A204.1 (cell line): ENCODE data around the gene MRGPRD.

Source experiments
- FAIRE-seq: peaks from 2 replicates; lab custom pipeline; 2012; peaks lifted over from hg19 to GRCh38; lab: Jason Lieb, UNC

MRGPRD gene

DNA sequence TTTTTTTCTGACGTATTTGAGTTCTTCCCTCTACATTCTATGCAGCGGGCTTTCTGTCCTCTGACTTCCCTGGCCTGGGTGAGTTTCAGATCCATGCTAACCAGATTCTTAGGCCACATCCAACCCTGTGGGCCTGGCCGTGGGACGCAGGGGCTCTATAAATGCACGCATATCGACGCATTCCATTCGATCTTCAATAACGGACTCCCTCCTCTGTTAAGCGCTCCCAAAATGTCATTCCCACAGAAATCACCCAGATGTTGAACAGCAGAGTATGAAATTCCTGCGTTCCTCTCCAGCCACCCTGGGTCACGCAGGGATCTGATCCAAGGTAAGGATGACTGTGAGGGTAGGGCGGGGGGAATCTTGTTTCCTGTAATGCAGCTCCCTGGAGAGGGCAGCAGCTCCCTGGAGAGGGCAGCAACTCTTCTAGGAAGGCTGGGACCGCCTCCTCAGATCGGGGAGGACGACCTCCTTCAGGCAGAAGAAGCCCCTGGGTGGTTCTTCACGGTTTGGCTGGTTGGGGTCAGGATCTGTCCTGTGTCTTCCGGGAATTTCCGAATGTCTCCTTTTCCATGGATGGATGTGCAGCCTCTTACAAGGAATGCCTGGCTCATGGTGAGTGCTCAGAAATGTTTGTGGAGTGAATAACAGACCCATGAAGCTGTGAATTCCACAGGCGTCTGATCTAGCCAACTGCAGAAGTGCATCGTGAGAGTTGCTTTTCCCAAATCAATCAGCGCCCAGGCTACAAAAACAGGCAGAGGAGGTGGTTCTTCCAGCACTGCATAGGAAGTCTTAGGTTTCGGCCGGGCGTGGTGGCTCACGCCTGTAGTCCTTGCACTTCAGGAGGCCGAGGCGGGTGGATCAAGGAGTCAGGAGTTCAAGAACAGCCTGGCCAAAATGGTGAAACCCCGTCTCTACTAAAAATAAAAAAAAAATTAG lies 12.2 kb downstream of the MRGPRD start:
- no peak for FAIRE-seq

- FAIRE-seq: no peak
These were observed 13.6 kb downstream of the MRGPRD start for GRCh38 chr11:68966894-68967780.

DNA sequence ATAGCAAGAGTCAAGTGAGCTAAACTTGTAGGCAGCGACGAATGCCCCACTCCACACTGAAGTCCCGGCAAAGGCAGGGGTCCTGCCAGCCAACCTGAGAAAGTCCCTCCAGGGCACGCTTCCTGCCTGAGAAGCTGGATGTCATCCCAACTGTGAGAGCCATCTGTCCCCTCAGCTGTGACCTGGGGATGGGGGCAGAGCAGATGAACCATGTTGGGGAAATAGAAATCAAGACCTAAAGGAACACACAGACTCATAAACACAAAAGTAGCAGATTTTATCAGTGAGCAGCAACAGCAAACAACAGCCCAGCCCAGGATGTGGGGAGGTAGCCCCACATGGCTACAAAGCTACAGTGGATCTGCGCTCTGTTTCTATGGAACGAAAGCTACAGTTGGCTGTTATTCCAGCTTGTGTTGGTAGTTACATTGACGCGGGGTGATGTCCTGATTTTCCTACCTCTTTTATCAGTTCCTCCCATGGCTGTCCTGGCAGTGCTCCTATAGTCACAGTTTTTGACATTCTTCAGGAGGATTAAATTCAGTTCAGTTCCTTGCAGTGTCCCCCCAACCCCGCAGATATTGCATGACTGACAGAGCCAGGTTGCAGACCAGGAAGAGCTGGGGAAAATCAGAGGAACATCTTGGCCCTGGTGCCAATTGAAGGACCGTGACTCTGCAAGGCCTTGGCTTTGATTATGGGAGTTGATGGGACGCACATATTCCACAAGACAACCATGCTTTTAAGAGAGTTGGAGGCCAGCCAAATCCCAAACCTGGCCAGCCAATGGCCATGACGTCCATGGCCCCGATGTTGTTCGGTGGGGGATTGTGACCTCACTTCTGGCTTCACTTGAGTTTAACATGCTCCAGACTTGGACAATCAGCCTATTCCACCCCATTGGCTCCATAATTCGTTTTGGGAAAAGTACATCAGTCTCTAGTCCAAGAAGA lies 14.6 kb downstream of the MRGPRD start:
- FAIRE-seq: no peak

DNA sequence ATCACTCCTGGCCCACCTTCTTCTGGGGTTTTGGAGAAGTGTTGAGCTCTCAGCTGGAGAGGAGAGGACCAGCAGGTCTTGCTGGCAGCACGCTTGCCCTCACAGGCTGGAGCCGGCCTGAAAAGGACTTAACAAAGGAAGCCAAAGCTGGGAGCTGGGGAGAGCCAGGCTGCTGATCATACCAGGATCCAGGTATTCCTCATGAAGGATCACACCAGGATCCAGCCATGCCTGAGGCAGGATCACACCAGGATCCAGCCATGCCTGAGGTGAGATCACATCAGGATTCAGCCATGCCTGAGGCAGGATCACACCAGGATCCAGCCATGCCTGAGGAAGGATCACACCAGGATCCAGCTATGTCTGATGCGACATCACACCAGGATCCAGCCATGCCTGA lies 17.0 kb downstream of the MRGPRD start:
- FAIRE-seq: no peak

DNA sequence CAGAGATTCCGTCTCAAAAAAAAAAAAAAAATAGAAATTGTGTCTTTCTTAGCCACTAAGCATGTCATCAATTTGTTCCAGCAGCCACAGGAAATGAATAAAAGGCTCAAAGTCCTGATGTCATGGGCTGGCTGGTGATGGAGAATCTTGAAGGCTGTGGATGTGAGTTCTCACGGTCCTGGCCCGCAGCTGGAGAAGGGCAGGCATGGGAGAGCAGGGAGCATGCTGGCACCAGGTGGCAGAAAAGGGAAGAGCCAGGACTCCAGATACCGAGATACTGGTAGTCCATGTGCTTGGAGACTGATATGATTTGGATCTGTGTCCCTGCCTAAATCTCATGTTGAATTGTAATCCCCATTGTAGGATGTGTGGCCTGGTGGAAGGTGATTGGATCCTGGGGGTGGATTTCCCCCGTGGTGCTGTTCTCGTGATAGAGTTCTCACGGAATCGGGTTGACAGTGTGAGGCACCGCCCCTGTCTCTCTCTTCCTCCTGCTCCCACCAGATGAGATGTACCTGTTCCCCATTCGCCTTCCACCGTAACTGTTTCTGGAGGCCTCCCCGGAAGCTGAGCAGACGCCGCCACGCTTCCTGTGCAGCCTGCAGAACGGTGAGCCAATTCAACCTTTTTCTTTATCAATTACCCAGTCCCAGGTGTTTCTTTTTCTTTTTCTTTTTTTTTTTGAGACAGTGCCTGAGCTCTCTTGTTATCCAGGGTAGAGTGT lies 18.1 kb downstream of the MRGPRD start:
- no peak for FAIRE-seq

DNA sequence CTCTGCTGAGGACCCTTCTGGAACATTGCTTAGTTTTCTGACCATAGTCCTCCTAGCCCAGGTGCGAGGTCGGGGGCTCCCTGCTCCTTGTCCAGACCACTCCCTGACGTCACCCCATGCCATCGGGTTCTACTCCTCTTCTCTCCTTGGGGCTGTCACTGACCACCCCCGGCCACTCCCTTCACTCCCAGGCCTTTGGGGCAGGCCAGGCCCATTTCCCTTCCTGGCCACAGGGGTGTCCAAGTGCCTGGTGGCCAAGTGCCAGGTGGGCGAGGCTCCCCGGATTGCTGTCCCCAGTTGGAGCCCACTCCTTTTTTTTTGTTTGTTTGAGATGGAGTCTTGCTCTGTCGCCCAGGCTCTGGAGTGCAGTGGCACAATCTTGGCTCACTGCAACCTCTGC lies 19.5 kb downstream of the MRGPRD start:
- FAIRE-seq: no peak

GRCh38 chr11:68960294-68961071 lies 20.3 kb downstream of the MRGPRD start:
- FAIRE-seq: no peak

DNA sequence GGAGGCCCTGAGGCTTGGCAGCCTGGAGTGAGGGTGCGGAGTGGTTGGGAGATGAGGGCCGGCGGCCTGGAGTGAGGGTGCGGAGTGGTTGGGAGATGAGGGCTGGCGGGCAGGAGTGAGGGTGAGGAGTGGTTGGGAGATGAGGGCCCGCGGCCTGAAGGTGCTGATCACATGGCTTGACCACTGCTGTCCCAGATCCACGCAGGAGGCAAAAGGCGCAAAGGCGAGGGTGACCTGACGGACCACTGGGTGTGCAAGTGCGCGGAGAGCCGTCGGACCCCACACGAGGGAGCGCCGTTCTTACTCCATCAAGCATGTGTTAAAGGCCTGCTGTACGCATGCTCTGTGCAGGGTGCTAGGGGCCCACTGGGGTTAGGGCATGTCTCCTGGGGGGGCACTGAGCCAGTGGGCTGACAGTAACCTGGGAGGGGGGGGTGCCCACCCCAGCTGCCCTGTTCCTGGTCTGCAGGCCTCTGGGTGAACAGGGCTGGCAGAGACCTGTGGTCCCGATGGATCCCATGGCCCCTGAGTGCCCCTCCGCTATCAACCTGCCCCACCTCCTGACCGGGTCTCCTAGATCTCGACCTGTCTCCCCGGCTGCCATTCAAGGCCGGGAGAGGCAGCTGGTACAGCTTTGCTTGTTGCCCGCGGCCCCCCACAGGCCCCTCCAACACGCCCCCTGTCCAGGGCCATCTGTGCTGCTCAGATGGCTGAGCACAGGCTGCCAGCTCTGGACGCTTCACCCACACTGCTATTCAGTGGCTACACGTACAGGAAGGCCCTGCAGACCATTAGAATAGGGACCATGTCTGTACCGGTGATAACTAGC lies 21.1 kb downstream of the MRGPRD start:
- no peak for FAIRE-seq

DNA sequence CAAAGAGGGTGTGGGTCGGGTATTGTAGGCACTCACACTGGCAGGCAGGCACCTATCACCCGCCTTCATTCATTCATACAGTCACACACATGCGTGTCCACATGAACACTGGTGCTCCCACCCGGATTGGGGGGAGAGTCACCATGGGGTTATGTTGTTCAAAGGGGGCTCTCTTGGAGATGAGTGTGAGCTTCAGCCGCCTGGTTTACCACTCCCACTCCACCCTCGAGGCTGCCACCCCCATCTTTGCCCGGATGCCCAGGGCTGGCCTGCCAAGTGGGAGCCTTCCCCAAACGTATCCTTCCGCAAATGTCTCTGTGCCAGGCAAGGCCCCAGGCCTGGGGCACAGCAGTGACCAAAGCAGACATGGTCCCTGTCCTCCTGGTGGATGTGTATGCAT lies 22.6 kb downstream of the MRGPRD start:
- FAIRE-seq: no peak

DNA sequence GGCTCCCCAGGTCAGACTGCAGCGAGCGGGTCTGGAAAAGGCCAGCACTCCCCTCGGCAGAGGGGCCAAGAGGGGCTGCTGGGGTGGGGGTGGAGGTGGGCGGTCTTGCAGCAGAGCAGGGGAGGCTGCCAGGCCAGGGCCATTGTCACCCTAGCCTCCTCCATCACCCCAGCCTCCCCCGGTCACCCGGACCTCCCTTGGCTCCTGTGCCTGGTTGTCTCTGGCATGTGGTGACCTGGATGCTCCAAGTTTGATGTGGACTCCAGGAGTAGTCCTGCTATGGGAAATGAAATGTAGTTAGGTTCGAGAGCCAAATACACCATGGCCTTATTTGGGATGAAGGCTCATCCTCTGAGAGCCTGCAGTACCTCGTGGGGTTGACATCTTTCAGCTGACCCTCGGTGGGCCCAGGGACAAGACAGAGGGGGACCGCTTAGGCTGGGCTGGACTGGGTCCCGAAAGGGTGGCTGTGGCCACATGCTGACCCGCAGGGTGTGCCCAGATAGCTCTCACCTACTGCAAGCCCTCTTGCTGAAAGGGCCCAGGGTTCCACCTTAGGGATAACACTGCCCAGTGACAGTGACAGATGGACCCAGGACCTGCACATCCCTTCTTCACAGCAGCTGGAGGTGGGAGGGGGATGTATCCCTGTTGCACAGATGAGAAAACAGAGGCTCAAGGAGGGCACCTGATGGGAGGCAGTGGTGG lies 24.1 kb downstream of the MRGPRD start:
- no peak for FAIRE-seq

DNA sequence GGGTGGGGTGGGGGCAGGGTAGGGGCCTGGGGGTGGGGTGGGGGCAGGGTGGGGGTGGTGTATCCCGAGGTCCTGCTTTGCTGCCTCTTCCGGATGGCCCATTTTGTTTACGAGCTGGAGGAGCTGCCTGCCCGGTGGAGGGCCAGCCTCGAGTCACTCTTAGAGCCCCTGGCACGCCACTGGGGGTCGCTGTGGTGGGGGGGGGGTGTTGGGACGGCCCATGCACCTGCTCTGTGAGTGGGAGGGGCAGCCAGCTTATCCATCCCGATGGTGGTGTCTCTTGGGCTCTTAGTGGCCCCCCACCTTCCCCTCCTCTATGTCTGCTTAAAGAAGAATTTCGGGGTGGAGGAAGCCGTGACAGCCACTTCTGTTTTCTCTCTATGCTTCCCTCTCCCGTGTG lies 24.6 kb downstream of the MRGPRD start:
- FAIRE-seq: no peak

- no peak for FAIRE-seq
These were observed 25.2 kb downstream of the MRGPRD start for GRCh38 chr11:68955607-68955958.

- FAIRE-seq: no peak
These were observed 25.8 kb downstream of the MRGPRD start for GRCh38 chr11:68954836-68955606.

DNA sequence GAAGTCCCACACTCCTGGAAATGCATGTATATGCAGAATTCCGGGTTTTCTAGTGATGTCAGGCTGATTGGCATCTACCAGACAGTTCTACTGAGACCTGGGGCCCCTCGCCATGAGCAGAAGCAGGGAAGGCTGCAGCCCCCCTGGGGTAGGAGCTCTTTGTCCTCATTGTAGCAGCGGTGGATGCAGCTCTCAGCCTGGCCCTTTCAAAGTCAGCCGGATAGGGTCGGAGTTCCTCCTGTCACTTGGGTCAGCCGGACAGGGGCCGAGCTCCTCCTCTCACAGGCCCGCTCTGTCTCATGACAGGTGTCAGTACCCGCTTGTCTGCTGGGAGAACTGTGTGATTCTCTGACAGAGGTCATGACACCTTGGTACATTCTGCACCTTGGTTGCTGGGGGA lies 30.0 kb downstream of the MRGPRD start:
- no peak for FAIRE-seq

GRCh38 chr11:68950270-68950669 lies 30.5 kb downstream of the MRGPRD start:
- no peak for FAIRE-seq

DNA sequence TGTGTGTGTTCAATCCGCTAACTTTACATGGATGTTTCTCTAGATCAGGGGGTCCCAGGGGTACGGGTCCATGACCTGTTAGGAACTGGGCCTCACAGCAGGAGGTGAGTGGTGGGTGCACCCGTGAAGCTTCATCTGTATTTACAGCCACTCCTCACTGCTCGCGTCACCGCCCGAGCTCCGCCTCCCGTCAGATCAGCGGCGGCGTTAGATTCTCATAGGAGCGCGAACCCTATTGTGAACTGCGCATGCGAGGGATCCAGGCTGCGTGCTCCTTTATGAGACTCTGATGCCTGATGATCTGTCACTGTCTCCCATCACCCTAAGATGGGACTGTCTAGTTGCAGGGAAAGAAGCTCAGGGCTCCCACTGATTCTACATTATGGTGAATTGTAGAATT lies 31.9 kb downstream of the MRGPRD start:
- no peak for FAIRE-seq

DNA sequence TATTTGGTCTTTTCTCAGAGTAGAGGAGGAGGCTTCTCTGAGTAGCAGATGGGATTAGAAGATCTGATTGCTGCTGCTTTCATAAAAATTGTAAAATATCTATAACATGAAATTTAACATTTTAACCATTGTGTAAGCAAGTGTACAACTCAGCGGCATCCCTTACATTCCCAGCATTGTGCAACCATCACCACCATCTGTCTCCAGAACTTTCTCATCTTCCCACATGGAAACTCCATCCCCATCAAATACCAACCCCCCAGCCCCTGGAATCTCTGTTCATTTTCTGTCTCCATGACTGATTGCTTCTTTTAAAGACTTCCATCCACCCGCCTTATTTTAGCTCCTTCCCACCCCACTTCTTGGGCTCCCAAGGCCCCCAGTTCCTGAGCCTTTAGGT lies 32.3 kb downstream of the MRGPRD start:
- FAIRE-seq: no peak

DNA sequence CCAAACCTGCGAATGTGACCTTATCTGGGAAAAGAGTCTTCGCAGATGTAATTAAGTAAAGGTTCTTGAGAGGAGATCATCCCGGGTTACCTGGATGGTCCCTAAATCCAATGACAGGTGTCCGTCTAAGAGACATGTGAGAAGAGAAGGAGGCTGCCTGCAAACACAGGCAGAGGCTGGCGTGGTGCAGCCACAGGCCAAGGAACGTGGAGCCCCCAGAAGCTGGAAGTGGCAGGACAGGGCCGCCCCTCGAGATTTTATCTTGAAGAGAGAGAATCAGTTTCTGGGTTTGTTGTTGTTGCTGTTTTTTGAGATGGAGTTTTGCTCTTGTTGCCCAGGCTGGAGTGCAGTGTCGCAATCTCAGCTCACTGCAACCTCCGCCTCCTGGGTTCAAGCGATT lies 33.6 kb downstream of the MRGPRD start:
- no peak for FAIRE-seq
